Progenitor cell of endocrine pancreas (in vitro differentiated cells): ENCODE data around the gene MSL1. TPM values are rescaled to one million over a fixed set of nuclear protein-coding genes. Genes with fewer than 3 reads are reported as not detected.

Experiments used
- DNase-seq: peaks from one replicate; pipeline ENCODE4 v3.0.0; 2021; ENCODE audit warnings: low spot score; ENCODE audit not compliant: unreplicated experiment
- H3K27ac Mint-ChIP-seq: 2 replicates; pipeline ENCODE4 v1.8.0; 2021; ENCODE audit warnings: mild to moderate bottlenecking, moderate library complexity, mixed read lengths
- H3K27me3 Mint-ChIP-seq: 2 replicates; pipeline ENCODE4 v1.8.0; 2021; ENCODE audit warnings: mixed read lengths
- H3K36me3 Mint-ChIP-seq: 2 replicates; pipeline ENCODE4 v1.8.0; 2022; ENCODE audit warnings: mixed read lengths; ENCODE audit not compliant: insufficient read depth
- H3K4me1 Mint-ChIP-seq: 2 replicates; pipeline ENCODE4 v1.8.0; 2021; ENCODE audit warnings: low read depth, mixed read lengths
- H3K4me3 Mint-ChIP-seq: 2 replicates; pipeline ENCODE4 v1.8.0; 2021; ENCODE audit warnings: low read depth, mild to moderate bottlenecking, moderate library complexity, mixed read lengths
- H3K9me3 Mint-ChIP-seq: 2 replicates; pipeline ENCODE4 v1.8.0; 2021; ENCODE audit warnings: low read depth, mixed read lengths
- total RNA-seq: library from RNA; stranded (reverse); gene quantifications from 2 replicates; pipeline ENCODE4 v1.2.1, GENCODE V29; 2021
- TF ChIP-seq, protein P1 (sequence below): fragments of 200-600 bp; sonication (generic); IDR thresholded peaks from one replicate; pipeline ENCODE4 v1.5.0; 2021; ENCODE audit warnings: antibody characterized with exemption, mild to moderate bottlenecking; ENCODE audit not compliant: unreplicated experiment

Gene MSL1
- total RNA-seq, 1 donor from 2014 or later = 143 TPM

DNA sequence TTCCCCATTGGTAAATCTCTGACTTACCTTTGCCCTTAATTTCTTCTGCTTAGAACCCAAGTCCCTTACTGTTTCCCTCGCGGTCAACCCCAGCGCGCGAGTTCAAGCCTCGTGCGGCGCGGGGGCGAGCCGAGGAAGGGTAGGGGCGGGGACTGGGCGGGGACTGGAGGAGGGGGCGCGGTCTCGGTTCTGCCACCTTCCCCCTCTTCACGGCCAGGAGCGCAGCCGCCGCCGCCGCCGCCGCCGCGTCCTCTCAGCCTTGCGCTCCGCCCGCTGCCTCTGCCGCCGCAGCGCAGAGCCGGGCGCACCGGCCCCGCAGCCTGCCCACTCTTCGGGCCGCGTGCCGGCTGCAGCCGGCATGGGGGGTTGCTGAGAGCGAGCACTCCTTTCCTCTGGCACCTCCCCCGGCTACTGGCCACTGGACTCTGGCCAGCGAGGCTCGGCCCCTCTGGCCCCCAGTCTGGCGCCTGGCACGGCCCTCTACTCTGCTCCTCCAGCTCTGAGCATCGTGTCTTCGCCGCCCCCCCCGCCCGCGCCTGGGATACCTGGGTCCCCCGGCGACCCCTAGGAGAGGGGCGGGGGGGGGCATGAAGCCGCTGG, 55.6 kb downstream of the MSL1 start, which contains the start of gene RAPGEFL1:
Gene RAPGEFL1 (plus strand): TSS at position 196 of the 600 bp plus-strand sequence. CDS start 392 bp downstream, at position 588.
- peak within 1 kb of the TSS; percentile 78 for H3K27ac Mint-ChIP-seq
- peaks cover 18% of the 10 kb centered on the region for H3K36me3 Mint-ChIP-seq
- TF ChIP-seq, protein P1, sequence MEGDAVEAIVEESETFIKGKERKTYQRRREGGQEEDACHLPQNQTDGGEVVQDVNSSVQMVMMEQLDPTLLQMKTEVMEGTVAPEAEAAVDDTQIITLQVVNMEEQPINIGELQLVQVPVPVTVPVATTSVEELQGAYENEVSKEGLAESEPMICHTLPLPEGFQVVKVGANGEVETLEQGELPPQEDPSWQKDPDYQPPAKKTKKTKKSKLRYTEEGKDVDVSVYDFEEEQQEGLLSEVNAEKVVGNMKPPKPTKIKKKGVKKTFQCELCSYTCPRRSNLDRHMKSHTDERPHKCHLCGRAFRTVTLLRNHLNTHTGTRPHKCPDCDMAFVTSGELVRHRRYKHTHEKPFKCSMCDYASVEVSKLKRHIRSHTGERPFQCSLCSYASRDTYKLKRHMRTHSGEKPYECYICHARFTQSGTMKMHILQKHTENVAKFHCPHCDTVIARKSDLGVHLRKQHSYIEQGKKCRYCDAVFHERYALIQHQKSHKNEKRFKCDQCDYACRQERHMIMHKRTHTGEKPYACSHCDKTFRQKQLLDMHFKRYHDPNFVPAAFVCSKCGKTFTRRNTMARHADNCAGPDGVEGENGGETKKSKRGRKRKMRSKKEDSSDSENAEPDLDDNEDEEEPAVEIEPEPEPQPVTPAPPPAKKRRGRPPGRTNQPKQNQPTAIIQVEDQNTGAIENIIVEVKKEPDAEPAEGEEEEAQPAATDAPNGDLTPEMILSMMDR = no peak
- peaks cover 9% of the 10 kb centered on the region for H3K27me3 Mint-ChIP-seq
- H3K4me3 Mint-ChIP-seq = peak within 1 kb of the TSS; percentile 51
- H3K4me1 Mint-ChIP-seq = peaks cover 10% of the 10 kb centered on the region
- no peaks in the 10 kb centered on the region for H3K9me3 Mint-ChIP-seq
- DNase-seq = peak; percentile 57

DNA sequence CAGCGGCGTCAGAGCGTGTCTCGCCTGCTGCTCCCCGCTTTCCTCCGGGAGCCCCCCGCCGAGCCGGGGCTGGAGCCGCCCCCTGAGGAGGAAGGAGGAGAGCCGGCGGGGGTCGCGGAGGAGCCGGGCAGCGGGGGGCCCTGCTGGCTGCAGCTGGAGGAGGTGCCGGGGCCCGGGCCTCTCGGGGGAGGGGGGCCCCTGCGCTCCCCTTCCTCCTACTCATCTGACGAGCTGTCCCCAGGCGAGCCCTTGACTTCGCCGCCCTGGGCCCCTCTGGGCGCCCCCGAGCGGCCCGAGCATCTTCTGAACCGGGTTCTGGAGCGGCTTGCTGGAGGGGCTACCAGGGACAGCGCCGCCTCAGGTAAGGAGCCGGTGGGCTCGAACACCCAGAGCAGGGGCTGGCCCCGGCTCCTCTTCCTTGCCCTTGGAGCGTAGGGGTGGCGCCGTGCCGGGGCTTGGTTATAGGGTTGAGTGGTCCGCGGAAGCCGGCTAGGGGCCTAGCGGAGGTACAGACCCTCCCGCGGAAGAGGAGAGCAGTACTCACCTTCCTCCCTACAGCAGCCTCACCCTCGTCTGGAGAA, 56.3 kb downstream of the MSL1 start:
- DNase-seq = peak; percentile 16
- Mint-ChIP-seq H3K27me3 (peaks cover 9% of the 10 kb centered on the region), H3K36me3 (peaks cover 17% of the 10 kb centered on the region), H3K4me3 (no peak overlapping the region), H3K27ac (no peak overlapping the region), H3K9me3 (no peaks in the 10 kb centered on the region), H3K4me1 (peaks cover 10% of the 10 kb centered on the region)
- TF ChIP-seq, protein P1 = peak; percentile 10

DNA sequence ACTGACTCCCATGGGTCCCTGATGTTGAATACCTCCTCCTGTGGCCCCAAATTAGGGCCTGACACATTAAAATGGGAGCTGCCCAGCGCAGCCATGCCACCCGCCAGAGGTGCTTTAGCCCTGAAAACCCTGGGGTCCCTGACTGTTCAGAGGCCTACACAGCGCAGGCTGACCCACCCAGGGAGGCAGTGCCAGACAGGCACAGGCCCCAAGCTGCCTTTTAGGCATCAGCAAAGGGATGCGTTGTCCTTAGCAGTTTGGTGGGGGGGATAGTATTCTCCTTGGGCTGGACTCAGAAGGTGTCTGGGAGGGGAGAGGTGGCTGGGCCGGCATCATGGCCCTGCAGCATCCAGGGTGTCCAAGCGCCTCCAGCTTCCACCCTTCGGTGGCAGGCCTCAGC, 56.9 kb downstream of the MSL1 start:
- Mint-ChIP-seq H3K27me3 (peaks cover 9% of the 10 kb centered on the region), H3K36me3 (peaks cover 14% of the 10 kb centered on the region), H3K4me1 (peaks cover 10% of the 10 kb centered on the region), H3K27ac (no peak overlapping the region), H3K9me3 (no peaks in the 10 kb centered on the region), H3K4me3 (no peak overlapping the region)
- no peak for DNase-seq
- TF ChIP-seq, protein P1 = no peak

DNA sequence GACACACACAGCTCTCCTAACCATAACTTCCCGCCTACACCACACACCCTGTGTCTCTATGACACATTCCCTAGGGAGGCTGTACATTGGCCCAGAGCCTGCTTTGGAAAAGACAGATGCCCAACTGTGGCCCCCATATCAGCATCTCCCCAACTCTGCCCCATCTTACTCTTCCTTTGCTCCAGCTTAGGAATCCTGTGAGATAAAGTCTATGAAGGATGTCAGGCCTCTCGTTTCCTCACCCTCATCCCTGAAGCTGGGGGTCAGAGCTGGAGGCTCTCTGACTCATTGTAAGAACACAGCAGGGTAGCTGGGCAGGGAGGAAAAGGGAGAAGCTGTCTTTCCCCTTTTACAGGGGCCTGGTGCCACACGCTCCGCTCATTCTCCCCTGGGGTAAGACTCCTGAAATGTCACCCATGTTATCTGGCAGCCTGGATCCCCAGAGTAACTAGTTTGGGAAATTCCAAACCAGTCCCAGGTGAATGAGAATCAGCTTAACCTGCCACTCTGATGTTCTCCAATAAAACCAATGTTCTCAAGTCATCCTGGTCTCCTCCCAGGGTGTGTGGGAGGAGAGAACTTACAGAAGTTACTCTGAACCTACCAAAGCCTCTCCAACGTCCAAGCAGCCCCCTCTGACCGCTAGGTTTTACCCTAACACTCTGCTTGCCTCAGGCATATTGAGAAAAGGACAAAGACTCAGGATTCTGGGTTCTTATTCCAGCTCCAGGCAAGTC, 58.3 kb downstream of the MSL1 start:
- H3K4me1 Mint-ChIP-seq = peaks cover 16% of the 10 kb centered on the region
- H3K9me3 Mint-ChIP-seq = no peaks in the 10 kb centered on the region
- peaks cover 9% of the 10 kb centered on the region for H3K36me3 Mint-ChIP-seq
- TF ChIP-seq, protein P1 = no peak
- H3K4me3 Mint-ChIP-seq = no peak overlapping the region
- H3K27me3 Mint-ChIP-seq = peaks cover 9% of the 10 kb centered on the region
- no peak overlapping the region for H3K27ac Mint-ChIP-seq
- no peak for DNase-seq

DNA sequence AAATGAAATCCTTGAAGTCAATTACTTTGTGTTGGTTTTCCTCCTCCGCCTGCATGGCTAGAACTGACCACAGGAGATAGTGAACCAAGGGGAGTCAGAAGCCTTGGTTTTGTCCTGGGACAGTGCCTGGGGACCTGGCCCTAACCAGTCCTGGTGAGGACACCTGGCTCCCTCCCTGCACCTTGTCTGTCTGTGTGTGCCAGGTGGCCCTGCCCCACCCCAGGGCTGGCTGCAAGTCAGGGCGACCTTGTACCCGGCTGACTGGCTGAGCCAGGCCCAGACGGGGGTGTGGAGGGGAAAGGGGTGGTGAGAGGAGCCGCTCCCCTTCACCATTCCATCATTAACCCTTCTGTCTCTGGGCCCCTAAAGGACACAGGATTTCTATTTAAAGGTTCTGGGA, 58.9 kb downstream of the MSL1 start:
- peaks cover 8% of the 10 kb centered on the region for H3K36me3 Mint-ChIP-seq
- no peak overlapping the region for H3K27ac Mint-ChIP-seq
- H3K27me3 Mint-ChIP-seq = peaks cover 9% of the 10 kb centered on the region
- H3K4me3 Mint-ChIP-seq = no peak overlapping the region
- H3K4me1 Mint-ChIP-seq = peaks cover 17% of the 10 kb centered on the region
- TF ChIP-seq, protein P1 = no peak
- no peaks in the 10 kb centered on the region for H3K9me3 Mint-ChIP-seq
- DNase-seq = no peak
